Caco-2 (cell line): ENCODE measurements around the gene HID1. TPM values are rescaled to one million over a fixed set of nuclear protein-coding genes. Genes with fewer than 3 reads are reported as not detected.

ENCODE experiments used
- BruUV-seq: library from RNA; stranded (reverse); fragments of 400-500 nt; replicated peaks from 2 replicates; lab custom pipeline; 2021; lab: Mats Ljungman, UMichigan
- CTCF ChIA-PET: fragments of 300-600 bp; sonication (Branson Sonifier 250); formaldehyde crosslinking; loops from one replicate; lab custom pipeline; 2022; ENCODE audit warnings: antibody characterized with exemption; lab: Charles Lee
- POLR2A ChIA-PET: fragments of 300-600 bp; sonication (Branson Sonifier 250); formaldehyde crosslinking; loops from one replicate; lab custom pipeline; 2022; ENCODE audit warnings: antibody characterized with exemption; lab: Charles Lee
- DNase-seq, 2 experiments: peaks; one replicate each; pipeline versions ENCODE4 v3.0.0 to v3.0.0-alpha.2; 2020 to 2022
- H3K27me3 ChIP-seq: replicated peaks from 2 replicates; pipeline ENCODE4 v1.6.0; 2011; ENCODE audit warnings: low read length; ENCODE audit not compliant: control insufficient read depth, insufficient read depth
- H3K36me3 ChIP-seq: 2 replicates; pipeline ENCODE4 v1.5.1; 2011; ENCODE audit warnings: low read length; ENCODE audit not compliant: control insufficient read depth, insufficient read depth
- H3K4me1 ChIP-seq: fragments of 250-450 bp; sonication (Bioruptor Pico); 2 replicates; pipeline ENCODE4 v1.5.1; 2020; ENCODE audit warnings: mild to moderate bottlenecking
- H3K4me3 ChIP-seq: 2 replicates; pipeline ENCODE4 v1.5.1; 2011; ENCODE audit warnings: low read depth, mild to moderate bottlenecking, control low read depth, low read length
- H3K9me3 ChIP-seq: fragments of 250-450 bp; sonication (Bioruptor Pico); 2 replicates; pipeline ENCODE4 v1.5.1; 2020; ENCODE audit warnings: mild to moderate bottlenecking, moderate library complexity
- H3K27ac Mint-ChIP-seq: one replicate; pipeline ENCODE4 v1.8.0; 2022; ENCODE audit warnings: mixed read lengths; ENCODE audit not compliant: unreplicated experiment
- H3K27me3 Mint-ChIP-seq: one replicate; pipeline ENCODE4 v1.8.0; 2022; ENCODE audit warnings: mixed read lengths; ENCODE audit not compliant: insufficient read depth, unreplicated experiment
- H3K36me3 Mint-ChIP-seq: one replicate; pipeline ENCODE4 v1.8.0; 2022; ENCODE audit warnings: mild to moderate bottlenecking, mixed read lengths; ENCODE audit not compliant: insufficient read depth, unreplicated experiment
- H3K4me1 Mint-ChIP-seq: one replicate; pipeline ENCODE4 v1.8.0; 2022; ENCODE audit warnings: low read depth, mixed read lengths; ENCODE audit not compliant: unreplicated experiment
- H3K4me3 Mint-ChIP-seq: one replicate; pipeline ENCODE4 v1.8.0; 2022; ENCODE audit warnings: mild to moderate bottlenecking, moderate library complexity, mixed read lengths; ENCODE audit not compliant: unreplicated experiment
- H3K9me3 Mint-ChIP-seq: one replicate; pipeline ENCODE4 v1.8.0; 2022; ENCODE audit warnings: mixed read lengths; ENCODE audit not compliant: unreplicated experiment
- CTCF ChIP-seq, 2 experiments: fragments of 200-600 bp in 1 of 2; IDR thresholded peaks; 1 replicate in 1 of 2; 2 replicates in 1 of 2; pipeline versions ENCODE4 v1.5.1 to v1.8.0; 2011 to 2022; ENCODE audit warnings: antibody characterized with exemption in 1 of 2, control low read depth in 1 of 2, inconsistent platforms in 1 of 2, low read depth in 1 of 2, low read length in 1 of 2, mild to moderate bottlenecking in 1 of 2, moderate library complexity in 1 of 2; ENCODE audit not compliant: insufficient read depth in 1 of 2, severe bottlenecking in 1 of 2, unreplicated experiment in 1 of 2
- intact Hi-C: fragments of 100-400 bp; cut with micrococcal nuclease; formaldehyde crosslinking; loops from one replicate; pipeline ENCODE4 v1.10.0; 2022; ENCODE audit not compliant: unreplicated experiment
- total RNA-seq: library from RNA; stranded (reverse); gene quantifications from 2 replicates; pipeline ENCODE4 v1.2.3, GENCODE V29; 2022

Gene HID1
- total RNA-seq, 1 experiment from 2014 or later = 29.8 TPM

GRCh38 chr17:74945543-74945942 lies 27.0 kb downstream of the HID1 start:
- TF ChIP-seq CTCF (IDR thresholded peaks at IDR 0.05; ENCODE audit: insufficient read depth in 1 of 2, low read depth in 1 of 2, low read length in 1 of 2, severe bottlenecking in 1 of 2, unreplicated experiment in 1 of 2) = no peak
- no peaks in the 10 kb centered on the region for H3K9me3 ChIP-seq
- H3K27me3 ChIP-seq = no peaks in the 10 kb centered on the region
- Mint-ChIP-seq H3K27ac (no peak overlapping the region), H3K36me3 (no peaks in the 10 kb centered on the region), H3K27me3 (peaks cover 13% of the 10 kb centered on the region), H3K4me3 (no peak overlapping the region), H3K9me3 (no peaks in the 10 kb centered on the region), H3K4me1 (no peaks in the 10 kb centered on the region)
- no peaks in the 10 kb centered on the region for H3K36me3 ChIP-seq
- CTCF ChIA-PET = no interaction called here
- no peaks in the 10 kb centered on the region for H3K4me1 ChIP-seq
- no peak overlapping the region for H3K4me3 ChIP-seq
- no TSS peak for BruUV-seq
- POLR2A ChIA-PET = no interaction called here
- DNase-seq = no peak
- intact Hi-C loops = no loop called here

- peaks cover 5% of the 10 kb centered on the region for H3K4me1 Mint-ChIP-seq
These were observed 28.6 kb downstream of the HID1 start for GRCh38 chr17:74943808-74944522.

GRCh38 chr17:74941128-74941725 lies 31.3 kb downstream of the HID1 start:
- H3K36me3 Mint-ChIP-seq = no peaks in the 10 kb centered on the region
- peaks cover 26% of the 10 kb centered on the region for H3K27me3 Mint-ChIP-seq
- ChIA-PET POLR2A (no interaction called here), CTCF (no interaction called here)
- H3K4me3 Mint-ChIP-seq = no peak overlapping the region
- H3K4me1 Mint-ChIP-seq = peaks cover 12% of the 10 kb centered on the region
- TF ChIP-seq CTCF (IDR thresholded peaks at IDR 0.05; ENCODE audit: insufficient read depth in 1 of 2, low read depth in 1 of 2, low read length in 1 of 2, severe bottlenecking in 1 of 2, unreplicated experiment in 1 of 2) = no peak
- BruUV-seq = no TSS peak
- intact Hi-C loops = no loop called here
- Histone ChIP-seq H3K4me3 (no peak overlapping the region), H3K9me3 (no peaks in the 10 kb centered on the region), H3K36me3 (no peaks in the 10 kb centered on the region), H3K4me1 (no peaks in the 10 kb centered on the region), H3K27me3 (no peaks in the 10 kb centered on the region)
- no peak overlapping the region for H3K27ac Mint-ChIP-seq
- no peak for DNase-seq
- no peaks in the 10 kb centered on the region for H3K9me3 Mint-ChIP-seq

More at GRCh38 chr17:74943808-74944522, 28.6 kb downstream of the HID1 start:
- ChIA-PET CTCF (interaction anchor here (0.6 kb wide), 1 partner anchor 17 kb away, joined by 3 read pairs; no protein-coding TSS in a partner anchor), POLR2A (no interaction called here)
- Mint-ChIP-seq H3K27me3 (peaks cover 19% of the 10 kb centered on the region), H3K36me3 (no peaks in the 10 kb centered on the region), H3K27ac (no peak overlapping the region), H3K4me3 (no peak overlapping the region), H3K9me3 (no peaks in the 10 kb centered on the region)
- no TSS peak for BruUV-seq
- H3K4me3 ChIP-seq = no peak overlapping the region
- no peak for DNase-seq
- intact Hi-C loops = no loop called here
- no peaks in the 10 kb centered on the region for H3K4me1 ChIP-seq
- no peak for TF ChIP-seq CTCF (IDR thresholded peaks at IDR 0.05; ENCODE audit: insufficient read depth in 1 of 2, low read depth in 1 of 2, low read length in 1 of 2, severe bottlenecking in 1 of 2, unreplicated experiment in 1 of 2)
- no peaks in the 10 kb centered on the region for H3K9me3 ChIP-seq
- H3K27me3 ChIP-seq = no peaks in the 10 kb centered on the region
- H3K36me3 ChIP-seq = no peaks in the 10 kb centered on the region
